Tongue (tissue), 2 donors: ENCODE results near the gene SH3BGRL3. TPM values are rescaled to one million over a fixed set of nuclear protein-coding genes. Genes with fewer than 3 reads are reported as not detected.
"Not testable (repeated sequence)": the region's sequence is repeated elsewhere in the genome, so short reads cannot be mapped to it uniquely, and the experiment has no call there.

Experiments used
- DNase-seq: peaks from one replicate; pipeline ENCODE4 v3.0.0-alpha.2; 2015
- total RNA-seq: library from RNA; depleted of rRNA; stranded (reverse); fragments of >200 nt; gene quantifications from one replicate; pipeline ENCODE4 v1.2.3, GENCODE V29; 2014

Gene SH3BGRL3
- 7.7 TPM for total RNA-seq

DNA sequence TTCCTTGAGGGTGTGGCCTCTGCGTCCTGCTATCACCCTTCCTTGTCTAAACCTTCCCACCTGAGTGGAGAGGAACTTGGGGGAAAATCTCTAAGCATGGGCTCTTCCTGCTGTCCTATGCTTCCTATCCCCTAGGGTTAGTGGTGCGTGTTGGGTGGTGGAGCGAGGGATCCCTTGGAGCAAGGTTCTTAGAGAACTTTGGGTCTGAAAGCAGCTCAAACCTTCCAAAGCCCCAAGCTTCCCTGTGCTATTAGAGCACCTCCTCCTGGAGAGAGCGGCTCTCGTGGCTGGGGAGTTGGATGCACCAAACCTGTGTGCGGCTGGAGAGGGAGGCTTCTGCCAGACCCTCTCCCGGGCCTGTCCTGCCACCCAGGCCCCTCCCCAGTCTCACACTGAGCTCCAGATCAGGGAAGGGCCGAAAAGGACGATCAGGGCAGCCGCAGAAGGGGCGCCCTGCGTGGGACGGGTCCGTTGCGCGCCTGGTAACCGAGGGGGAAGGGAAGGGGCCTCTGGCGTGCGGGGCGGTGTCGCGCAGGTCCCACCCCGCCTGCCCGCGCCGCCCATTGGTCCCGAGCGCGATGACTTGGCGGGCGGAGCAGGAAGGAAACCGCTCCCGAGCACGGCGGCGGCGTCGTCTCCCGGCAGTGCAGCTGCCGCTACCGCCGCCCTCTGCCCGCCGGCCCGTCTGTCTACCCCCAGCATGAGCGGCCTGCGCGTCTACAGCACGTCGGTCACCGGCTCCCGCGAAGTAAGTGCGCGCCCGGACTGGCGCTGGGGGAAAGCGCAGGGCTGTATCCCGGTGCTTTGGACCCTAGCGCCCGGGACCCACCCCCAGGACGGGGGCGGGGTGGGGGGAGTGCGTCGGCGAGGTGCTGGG, at the start of gene SH3BGRL3:
SH3BGRL3 (plus strand) TSS at position 631 of the 877 bp plus-strand sequence; CDS start at position 701, 70 bp downstream.
- DNase-seq: peak; percentile 94

DNA sequence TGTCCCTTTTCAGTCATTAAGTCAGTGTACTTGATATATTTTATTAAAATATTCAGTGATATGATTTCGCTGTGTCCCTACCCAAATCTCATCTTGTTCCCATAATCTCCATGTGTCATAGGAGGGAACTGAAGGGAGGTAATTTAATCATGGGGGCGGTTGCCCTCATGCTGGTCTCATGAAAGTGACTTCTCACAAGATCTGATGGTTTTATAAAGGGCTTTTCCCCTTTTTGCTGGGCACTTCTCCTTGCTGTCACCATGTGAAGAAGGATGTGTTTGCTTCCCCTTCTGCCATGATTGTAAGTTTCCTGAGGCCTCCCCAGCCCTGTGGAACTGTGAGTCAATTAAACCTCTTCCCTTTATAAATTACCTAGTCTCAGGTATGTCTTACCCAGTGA, 49.2 kb upstream of the SH3BGRL3 start:
- not testable (repeated sequence) for DNase-seq

DNA sequence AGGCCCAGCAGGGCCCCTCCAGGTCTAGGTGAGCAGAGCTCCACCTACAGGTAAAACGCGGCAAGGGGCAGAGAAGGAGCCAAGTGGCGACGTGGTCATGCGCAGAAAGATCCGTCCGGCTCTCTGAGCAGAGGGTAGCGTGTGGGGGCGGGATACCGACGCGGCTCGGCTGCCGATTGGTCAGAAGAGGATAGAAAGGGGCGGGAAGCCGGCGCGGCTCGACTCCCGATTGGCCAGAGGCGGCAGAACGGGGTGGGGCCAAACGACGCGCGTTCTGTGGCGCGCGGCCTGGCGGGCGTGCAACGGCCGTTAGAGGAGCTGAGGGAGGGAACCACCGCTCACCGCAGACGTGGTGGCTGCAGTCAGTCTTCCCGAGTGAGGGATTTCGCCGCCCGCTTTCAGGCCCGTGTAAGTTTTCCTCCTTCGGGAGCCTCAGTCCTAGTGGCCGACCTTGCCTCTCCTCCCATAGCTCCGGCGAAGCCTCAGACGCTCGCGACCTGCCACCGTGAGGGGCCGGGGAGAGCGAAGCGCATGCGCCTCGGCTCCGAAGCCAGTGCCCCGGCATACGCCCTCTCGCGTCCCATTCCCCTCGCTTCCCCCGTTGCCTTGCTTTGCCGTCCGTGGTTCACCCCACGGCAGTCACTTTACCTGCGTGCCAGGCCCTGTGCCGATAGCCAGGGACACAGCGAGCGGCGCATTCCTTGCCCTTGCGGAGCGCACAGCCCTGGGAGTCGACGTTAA, 45.8 kb upstream of the SH3BGRL3 start, which contains the start of gene CEP85:
CEP85 (plus strand) TSS at position 298 of the 741 bp plus-strand sequence. CDS start 5,584 bp downstream, outside the sequence.
- peak; percentile 99 for DNase-seq

DNA sequence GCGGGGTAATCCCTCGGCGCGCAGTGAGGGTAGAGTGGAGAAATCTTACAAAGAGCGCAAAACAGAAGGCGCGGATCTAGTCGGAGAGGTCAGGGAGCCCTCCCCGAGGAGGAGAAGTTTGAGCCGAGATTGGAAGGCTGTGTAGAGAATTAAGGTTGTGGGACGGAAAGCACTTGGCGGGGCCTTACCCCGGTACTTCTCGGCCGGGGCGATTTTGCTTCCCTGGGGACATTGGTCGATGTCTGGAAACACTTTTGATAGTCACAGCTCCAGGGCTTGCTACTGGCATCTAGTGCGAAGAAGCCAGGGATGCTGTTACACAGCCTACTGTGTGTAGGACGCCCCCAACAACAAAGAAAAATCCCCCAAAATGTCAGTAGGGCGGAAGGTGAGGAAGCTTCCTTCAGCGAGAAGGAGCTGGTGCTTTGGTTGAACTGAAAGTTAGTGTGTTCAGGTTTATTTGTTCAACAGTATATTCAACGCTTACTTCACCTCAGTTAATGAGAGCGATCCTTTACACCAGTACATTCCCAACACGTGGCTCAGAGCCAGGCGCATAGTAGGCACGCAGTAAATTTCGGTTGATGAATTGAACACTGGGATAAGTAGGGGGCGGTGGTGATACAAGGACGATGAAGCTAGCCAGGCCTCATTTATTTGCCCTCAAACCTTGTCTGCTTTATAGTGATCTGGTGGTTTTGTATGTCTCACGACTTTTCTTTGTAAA, 45.1 kb upstream of the SH3BGRL3 start:
- peak; percentile 41 for DNase-seq

DNA sequence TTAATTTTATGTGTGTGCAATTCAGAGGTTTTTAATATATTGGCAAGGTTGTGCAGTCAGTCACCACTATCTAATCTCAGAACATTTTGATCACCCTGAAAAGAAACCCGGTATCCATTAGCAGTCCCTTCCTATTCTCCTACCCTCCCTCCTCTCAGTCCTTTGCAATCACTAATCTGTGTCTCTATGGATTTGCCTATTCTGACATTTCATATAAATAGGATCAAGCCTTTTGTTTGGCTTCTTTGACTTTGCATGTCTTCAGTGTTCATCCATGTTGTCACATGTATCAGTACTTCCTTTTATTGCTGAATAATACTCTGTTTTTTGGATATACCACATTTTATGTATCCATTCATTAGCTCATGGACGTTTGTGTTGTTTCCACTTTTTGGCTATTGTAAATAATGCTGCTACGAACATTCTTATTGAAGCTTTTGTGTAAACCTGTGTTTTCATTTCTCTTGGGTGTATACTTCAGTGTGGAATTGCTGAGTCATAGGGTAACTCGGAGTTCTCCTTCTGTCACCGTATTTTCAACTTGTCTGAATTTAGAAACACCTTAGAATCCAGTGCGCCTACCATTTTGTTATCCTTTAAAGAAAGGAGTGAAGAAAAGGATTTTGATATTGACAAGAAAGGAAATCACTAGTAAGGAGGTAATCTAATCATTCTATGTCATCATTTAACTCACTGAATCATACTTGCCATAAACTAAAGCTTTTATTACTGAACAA, 42.5 kb upstream of the SH3BGRL3 start:
- no peak for DNase-seq

DNA sequence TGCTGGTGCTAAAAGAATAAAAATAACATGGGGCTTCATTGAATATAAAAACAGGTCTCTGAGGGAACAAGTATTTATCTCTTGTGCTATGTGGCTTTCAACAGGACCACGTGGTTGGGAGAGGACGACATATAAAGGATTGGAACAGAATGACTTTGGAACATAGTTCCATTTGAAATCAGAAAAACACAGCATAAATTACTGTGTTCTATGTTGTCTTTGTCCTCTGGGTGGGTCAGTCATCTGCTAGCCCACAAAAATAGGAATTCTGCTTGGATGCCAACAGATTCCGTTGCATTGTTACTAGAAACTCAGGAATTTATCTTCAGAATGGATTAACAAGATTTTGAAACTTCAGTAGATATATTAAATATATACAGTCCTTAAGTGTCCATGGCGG, 40.0 kb upstream of the SH3BGRL3 start:
- no peak for DNase-seq

DNA sequence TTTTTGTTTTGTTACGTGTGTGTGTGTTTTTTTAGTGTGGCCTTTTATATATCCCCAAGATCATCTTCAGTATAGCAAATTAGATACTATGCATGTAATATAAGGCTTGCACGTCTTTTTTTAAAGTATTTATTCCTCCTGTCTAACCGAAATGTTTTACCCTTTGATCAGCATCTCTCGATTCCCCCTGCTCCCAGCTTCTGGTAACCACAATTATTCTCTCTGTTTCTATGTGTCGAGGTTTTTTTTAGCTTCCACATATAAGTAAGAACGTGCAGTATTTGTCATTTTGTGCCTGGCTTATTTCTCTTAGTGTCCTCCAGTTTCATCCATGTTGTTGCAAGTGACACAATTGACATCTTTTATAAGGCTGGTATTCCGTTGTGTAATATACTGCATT, 27.2 kb upstream of the SH3BGRL3 start:
- no peak for DNase-seq

DNA sequence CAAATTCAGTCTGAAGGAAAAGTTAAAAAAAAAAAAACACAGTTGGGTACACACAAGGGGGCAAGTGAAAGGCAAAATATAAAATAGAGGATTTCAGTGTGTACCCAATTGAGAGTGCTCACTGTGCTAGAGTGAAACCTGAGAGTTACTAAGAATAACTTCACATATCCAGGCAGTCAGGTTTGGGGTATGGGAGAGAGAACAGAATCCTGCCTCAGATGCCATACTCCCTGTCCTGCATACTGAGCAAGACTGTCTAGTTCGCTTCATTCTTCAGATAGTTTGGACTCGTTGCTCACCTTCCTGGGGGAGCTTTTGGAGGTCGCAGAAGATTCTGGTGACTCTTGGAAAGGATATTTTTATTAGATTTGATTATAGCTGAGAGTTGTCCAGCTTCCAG, 25.5 kb upstream of the SH3BGRL3 start:
- peak; percentile 41 for DNase-seq

DNA sequence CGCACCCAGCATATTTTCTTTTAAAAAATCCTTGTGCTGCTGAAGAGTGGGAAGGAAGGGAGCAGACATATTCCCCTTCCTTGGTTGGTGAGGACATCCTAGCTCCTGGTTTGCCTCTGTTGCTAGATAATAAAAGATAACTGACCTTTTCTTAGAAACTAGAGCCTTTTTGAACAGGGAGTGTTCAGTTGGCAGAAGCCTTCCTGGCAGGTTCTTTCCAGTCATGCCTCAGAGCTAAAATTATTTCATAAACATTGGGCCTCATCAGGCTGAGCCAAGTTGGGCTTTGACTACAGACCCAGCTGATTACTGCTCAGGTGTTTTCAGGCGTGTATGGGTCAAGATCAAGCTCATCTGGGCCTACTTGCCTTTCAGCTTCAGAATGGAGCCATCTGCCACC, 22.7 kb upstream of the SH3BGRL3 start:
- DNase-seq: no peak

DNA sequence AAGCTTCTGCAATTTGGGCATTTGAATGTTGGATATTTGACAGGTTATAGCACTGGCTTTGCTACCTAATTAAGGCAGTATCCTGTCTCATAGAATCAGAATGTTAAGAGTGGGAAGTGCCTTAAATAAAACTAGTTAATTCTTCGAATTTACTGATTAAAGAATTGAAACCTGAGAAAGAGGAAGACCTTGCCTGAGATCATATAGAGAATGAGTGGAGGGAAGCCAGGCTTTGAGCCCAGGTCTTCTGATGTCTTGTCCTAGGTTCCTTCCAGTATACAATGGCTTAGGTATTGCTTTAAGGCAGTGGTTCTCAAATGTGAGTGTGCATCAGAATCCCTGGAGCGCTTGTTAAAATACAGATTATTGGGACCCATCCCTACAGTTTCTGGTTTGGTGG, 20.9 kb upstream of the SH3BGRL3 start:
- no peak for DNase-seq

DNA sequence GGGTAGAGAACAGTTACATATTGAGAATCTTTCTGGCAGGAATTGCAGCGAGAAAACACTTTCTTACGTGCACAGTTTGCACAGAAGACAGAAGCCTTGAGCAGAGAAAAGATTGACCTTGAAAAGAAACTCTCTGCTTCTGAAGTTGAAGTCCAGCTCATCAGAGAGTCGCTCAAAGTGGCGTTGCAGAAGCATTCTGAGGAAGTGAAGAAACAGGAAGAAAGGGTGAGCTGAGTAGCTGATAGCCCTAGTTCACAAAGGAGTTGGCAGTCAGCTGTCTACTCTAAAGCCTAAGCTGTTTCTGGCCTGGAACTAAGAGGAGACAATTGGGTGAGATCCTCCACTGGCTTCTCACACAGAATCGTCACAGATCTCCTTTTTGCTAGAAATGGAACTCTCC, 20.3 kb upstream of the SH3BGRL3 start:
- no peak for DNase-seq

DNA sequence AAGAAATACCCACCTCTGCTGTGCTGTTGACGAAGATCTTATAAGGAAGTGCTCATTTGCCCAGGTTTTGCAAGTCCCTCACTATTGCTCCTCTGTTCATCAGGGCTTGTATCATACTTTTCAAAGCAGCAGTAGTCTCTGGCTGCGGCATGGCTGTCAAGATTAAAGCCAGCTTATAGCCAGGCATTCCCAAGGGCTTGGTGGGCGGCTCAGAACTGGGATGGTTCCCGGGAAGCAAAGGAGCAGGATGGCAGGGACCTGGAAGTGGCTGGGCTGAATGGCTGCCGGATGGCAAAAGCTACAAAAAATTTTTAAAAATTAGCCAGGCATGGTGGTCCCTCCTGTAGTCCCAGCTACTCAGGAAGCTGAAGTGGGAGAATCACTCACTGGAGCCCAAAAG, 16.7 kb upstream of the SH3BGRL3 start:
- DNase-seq: no peak

DNA sequence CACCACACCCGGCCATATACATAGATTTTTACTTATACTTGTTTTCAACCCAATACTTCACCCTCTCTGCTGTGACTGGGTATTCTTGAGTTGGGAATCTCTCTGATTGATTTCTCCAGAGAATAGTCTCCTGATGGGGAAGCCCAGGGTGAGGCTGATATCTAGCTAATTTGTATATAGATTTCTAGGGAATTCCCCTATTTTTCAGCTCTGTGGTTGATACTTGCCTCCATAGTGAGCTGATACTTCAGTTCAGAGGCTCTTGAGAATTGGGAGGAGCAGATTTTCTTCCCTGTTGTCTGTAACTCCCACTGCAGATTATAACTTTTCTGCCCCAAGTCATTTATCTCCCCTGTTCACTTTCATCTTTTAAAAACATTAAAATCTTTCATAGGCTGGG, 14.5 kb upstream of the SH3BGRL3 start:
- no peak for DNase-seq

DNA sequence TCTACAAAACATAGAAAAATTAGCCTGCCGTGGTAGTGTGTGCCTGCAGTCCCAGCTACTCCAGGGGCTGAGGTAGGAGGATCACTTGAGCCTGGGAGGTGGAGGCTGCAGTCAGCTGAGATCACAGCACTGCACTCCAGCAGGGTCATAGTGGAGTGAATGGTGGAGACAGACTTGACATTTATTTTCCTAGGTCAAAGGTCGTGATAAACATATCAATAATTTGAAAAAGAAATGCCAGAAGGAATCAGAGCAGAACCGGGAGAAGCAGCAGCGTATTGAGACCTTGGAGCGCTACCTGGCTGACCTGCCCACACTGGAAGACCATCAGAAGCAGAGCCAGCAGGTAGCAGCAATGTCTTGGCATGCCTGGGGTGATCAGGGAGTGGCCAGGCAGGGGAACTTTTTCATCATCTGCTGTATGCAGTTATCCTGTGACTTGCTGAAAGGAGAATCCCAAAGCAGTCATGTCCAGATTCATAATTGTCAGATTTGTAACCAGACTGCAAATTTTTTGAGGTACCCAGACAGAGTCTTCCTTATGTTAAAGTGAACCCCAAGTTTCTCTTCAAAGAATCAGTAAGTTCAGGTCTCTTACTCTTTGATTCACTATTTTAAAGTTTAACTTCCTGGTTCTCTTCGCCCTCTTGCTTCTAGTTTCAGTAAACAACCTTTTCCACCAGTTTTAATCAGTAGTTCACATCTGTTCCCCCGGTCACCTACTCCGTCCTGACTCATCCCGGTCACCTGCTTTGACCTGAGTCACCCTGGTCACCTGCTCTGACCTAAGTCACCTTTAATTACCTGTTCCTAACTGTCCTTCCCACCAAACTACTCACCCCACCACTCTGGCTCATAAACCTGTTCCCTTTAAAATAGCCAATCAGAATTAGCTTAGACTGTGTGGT, 11.3 kb upstream of the SH3BGRL3 start:
- no peak for DNase-seq

DNA sequence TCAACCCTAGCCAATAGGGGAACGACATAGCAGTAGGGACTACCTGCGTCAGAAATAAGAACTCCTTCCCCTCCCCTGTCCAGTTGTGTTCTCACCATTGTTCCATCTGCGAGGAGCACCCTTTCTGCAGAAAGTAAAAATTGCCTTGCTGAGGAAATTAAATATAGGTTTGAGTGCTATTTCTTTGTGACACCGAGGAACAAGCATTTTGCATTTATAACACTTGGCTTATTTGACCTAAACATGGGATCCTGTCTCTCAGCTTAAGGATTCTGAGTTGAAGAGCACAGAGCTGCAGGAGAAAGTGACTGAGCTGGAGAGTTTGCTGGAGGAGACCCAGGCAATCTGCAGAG, 10.7 kb upstream of the SH3BGRL3 start:
- no peak for DNase-seq

DNA sequence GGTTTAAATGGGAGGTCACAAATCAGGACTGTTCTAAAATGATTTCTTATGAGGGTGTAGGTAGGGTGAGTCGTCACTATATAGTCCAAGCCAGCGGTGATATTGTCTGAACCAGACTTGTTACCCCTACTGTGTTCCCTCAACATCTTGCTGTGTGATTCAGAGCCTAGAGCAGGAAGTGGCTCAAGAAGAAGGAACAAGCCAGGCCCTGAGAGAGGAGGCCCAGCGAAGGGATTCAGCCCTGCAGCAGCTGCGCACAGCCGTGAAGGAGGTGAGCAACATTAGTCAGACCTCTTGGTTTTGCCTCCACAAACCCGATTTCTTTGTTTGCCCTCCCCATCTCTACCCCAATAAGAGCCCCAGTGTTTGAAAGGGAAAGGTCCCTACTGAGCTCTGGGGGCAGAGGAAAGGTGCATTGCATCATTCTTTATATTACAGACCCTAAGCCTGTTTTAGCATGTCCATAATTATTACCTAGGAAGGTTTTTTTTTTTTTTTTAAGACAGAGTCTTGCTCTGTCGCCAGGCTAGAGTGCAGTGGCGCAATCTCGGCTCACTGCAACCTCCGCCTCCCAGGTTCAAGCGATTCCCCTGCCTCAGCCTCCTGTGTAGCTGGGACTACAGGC, 5.0 kb upstream of the SH3BGRL3 start:
- DNase-seq: no peak

DNA sequence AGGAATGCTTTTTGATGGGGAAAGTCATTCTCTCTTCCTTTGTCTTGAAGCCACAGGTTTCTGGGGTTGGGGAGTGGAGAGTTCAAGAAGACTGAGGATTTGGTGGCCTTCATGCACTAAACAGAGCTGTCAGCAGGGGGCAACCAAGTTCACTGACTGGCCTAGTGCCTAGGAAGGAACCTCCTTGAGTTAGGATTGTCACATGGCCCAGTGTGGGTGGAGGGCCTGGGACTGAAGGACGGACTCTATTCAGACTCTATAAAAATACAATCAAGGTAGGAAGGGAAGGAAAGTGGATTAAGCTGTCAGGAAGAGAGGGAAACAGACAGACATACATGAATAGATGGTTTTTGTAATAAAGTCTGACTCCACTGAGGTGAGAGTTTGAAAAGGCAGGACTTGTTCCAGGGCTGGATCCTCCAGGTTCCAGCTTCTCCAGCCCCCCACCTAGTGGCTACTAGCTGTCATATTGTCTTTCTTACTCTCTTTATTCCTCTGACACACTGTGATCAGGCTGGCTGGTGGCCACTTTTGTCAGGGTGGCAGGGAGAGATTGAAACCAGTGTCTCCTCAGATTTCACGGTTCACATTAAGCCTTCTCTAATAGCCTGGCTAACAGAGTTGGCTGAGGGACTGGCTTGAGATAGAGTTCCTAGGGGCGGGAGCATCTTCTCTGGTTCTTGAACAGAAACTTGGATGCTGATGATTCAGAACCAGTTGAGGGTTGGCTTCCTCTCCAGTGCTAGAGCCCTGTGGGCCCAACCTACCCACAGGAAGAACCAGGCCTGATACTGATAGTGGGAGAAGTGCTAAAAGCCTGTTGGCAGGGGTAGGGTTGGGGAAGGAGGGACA, 4.1 kb upstream of the SH3BGRL3 start:
- DNase-seq: peak; percentile 91

DNA sequence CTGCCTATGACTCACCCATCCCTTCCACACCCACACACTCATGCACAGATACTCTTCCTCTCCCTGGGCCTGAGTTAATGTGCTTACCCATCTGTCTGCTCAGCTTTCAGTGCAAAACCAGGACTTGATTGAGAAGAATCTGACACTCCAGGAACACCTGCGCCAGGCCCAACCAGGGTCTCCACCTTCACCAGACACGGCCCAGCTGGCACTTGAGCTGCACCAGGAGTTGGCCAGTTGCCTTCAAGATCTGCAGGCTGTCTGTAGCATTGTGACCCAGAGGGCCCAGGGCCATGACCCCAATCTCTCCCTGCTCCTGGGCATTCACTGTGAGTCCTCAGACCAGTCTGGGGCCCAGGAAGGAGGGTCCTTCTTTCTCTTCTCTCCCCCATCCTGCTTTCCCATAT, 3.5 kb upstream of the SH3BGRL3 start:
- no peak for DNase-seq

DNA sequence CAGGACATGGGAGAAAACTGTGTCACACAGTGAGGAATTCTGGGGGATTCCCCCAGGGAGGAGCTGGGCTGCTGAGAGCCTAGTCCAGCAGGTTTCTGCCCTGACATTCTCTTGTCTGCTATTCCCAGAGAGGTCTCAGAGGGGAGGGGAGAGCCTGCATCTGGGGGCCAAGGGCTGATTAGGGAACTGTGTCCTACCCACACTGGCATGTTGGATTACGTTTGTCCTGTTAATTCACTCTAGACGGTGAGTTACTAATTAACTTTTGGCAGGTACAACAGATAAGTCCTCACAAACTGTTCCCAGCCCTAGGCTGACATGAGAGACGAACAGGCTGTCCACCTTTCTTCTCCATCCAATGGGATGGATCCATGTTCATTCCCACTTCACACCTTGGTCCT, 2.6 kb upstream of the SH3BGRL3 start:
- DNase-seq: no peak

DNA sequence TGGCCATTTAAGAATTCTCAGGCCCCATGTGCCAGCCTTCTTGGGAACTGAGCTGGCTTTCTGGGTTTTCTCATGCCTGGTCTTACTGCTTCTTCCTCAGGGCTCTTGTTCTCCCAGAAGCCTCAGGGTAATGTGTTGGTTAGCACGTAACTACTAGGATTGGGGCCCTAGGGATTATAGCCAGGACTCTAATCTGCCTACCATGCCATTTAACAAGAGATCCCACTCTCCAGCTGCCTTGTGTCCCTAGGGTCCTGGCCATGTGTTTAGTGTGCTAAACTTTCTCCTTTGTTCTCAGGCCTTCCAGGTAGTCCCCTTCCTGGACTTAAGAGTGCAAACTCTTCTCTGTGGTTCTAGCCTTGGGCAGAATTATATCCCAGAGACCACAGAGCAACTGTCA, 2.2 kb upstream of the SH3BGRL3 start:
- DNase-seq: no peak
